Measurements from ENCODE around the gene ABCC1. TPM values are rescaled to one million over a fixed set of nuclear protein-coding genes. Genes with fewer than 3 reads are reported as not detected.
"Not testable (repeated sequence)": the region's sequence is repeated elsewhere in the genome, so short reads cannot be mapped to it uniquely, and the experiment has no call there.

ABCC1 gene
- polyA plus RNA-seq, 1 of the 3 experiments (the other 2 are of a cell fraction) = 23.7 TPM

DNA sequence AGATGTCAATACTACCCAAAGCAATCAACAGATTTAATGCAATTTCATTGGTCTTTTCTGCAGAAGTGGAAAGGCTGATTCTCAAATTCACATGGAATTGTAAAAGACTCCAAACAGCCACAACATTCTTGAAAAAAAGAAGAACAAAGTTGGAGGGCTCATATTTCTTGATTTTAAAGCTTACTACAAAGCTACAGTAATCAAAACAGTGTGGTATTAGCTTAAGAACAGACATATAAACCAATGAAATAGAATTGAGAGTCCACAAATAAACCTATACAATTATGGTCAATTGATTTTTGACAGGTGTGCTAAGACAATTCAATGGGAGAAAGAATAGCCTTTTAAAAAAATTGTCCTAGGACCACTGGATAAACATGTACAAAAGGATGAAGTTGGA is 14.4 kb upstream of the ABCC1 start:
- Histone ChIP-seq H3K27ac (ENCODE audit: low read depth in 2 of 2, low read length in 1 of 2) (no peak overlapping the region), H3K4me2 (no peak overlapping the region), H3K27me3 (ENCODE audit: insufficient read depth) (no peaks in the 10 kb centered on the region), H3K9me2 (no peaks in the 10 kb centered on the region), H2AFZ (ENCODE audit: low read depth) (no peak overlapping the region), H4K20me1 (ENCODE audit: insufficient read depth) (no peaks in the 10 kb centered on the region), H3K4me3 (ENCODE audit: low read depth in 2 of 2, low read length in 1 of 2) (no peak overlapping the region), H3K9ac (no peak overlapping the region), H3F3A (replicated peaks; ENCODE audit: insufficient read depth) (peaks cover 4% of the 10 kb centered on the region), H3K79me2 (ENCODE audit: insufficient read depth) (no peaks in the 10 kb centered on the region), H3K9me3 (peaks cover 9% of the 10 kb centered on the region), H3K36me3 (replicated peaks in 1 of 2; ENCODE audit: control insufficient read depth in 1 of 2, insufficient read depth in 2 of 2, low read length in 1 of 2) (no peaks in the 10 kb centered on the region), H3K4me1 (ENCODE audit: control insufficient read depth in 1 of 2, insufficient read depth in 2 of 2, low read depth in 1 of 2, low read length in 1 of 2) (no peaks in the 10 kb centered on the region)
- POLR2A ChIA-PET = no interaction called here
- TF ChIP-seq FOSL2 (IDR thresholded peaks at IDR 0.05; ENCODE audit: borderline replicate concordance, low read depth) (no peak), NFIC (IDR thresholded peaks at IDR 0.05; ENCODE audit: borderline replicate concordance) (no peak), CHD2 (IDR thresholded peaks at IDR 0.05; ENCODE audit: low read length, partially characterized antibody) (no peak), EZH2phosphoT487 (IDR thresholded peaks at IDR 0.05; ENCODE audit: borderline replicate concordance, low read depth) (no peak), TAF1 (IDR thresholded peaks at IDR 0.05; ENCODE audit: borderline replicate concordance, low read depth, low read length) (no peak), FOXJ3 (CRISPR knock-in tag; IDR thresholded peaks at IDR 0.05) (no peak), CTCF (IDR thresholded peaks at IDR 0.05) (no peak), ELF1 (IDR thresholded peaks at IDR 0.05) (no peak), JUND (IDR thresholded peaks at IDR 0.05) (no peak), RAD21 (IDR thresholded peaks at IDR 0.05; ENCODE audit: low read length) (no peak), GABPA (IDR thresholded peaks at IDR 0.05; ENCODE audit: low read depth) (no peak), RCOR1 (IDR thresholded peaks at IDR 0.05; ENCODE audit: low read length) (no peak), SIN3A (IDR thresholded peaks at IDR 0.05; ENCODE audit: borderline replicate concordance, low read depth, low read length) (no peak), TEAD4 (IDR thresholded peaks at IDR 0.05; ENCODE audit: borderline replicate concordance, insufficient read depth) (no peak), POLR2AphosphoS5 (IDR thresholded peaks at IDR 0.05; ENCODE audit: low read depth, low read length) (no peak)
- TF ChIP-seq, protein P1, sequence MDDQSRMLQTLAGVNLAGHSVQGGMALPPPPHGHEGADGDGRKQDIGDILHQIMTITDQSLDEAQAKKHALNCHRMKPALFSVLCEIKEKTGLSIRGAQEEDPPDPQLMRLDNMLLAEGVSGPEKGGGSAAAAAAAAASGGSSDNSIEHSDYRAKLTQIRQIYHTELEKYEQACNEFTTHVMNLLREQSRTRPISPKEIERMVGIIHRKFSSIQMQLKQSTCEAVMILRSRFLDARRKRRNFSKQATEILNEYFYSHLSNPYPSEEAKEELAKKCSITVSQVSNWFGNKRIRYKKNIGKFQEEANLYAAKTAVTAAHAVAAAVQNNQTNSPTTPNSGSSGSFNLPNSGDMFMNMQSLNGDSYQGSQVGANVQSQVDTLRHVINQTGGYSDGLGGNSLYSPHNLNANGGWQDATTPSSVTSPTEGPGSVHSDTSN (IDR thresholded peaks at IDR 0.05) = no peak
- TF ChIP-seq, protein P2, sequence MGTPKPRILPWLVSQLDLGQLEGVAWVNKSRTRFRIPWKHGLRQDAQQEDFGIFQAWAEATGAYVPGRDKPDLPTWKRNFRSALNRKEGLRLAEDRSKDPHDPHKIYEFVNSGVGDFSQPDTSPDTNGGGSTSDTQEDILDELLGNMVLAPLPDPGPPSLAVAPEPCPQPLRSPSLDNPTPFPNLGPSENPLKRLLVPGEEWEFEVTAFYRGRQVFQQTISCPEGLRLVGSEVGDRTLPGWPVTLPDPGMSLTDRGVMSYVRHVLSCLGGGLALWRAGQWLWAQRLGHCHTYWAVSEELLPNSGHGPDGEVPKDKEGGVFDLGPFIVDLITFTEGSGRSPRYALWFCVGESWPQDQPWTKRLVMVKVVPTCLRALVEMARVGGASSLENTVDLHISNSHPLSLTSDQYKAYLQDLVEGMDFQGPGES (IDR thresholded peaks at IDR 0.05; ENCODE audit: low read depth, low read length) = no peak
- no peak for DNase-seq
- CTCF ChIA-PET = no interaction called here

- DNase-seq; H3K4me1 ChIP-seq (ENCODE audit: control insufficient read depth in 1 of 2, insufficient read depth in 2 of 2, low read depth in 1 of 2, low read length in 1 of 2); H3K79me2 ChIP-seq (ENCODE audit: insufficient read depth); H3K9ac ChIP-seq; POLR2A ChIA-PET; H3K27me3 ChIP-seq (ENCODE audit: insufficient read depth); H3K9me3 ChIP-seq; H2AFZ ChIP-seq (ENCODE audit: low read depth); H3K9me2 ChIP-seq; H4K20me1 ChIP-seq (ENCODE audit: insufficient read depth); H3K4me3 ChIP-seq (ENCODE audit: low read depth in 2 of 2, low read length in 1 of 2); H3F3A ChIP-seq (replicated peaks; ENCODE audit: insufficient read depth); CTCF ChIA-PET; H3K36me3 ChIP-seq (replicated peaks in 1 of 2; ENCODE audit: control insufficient read depth in 1 of 2, insufficient read depth in 2 of 2, low read length in 1 of 2); H3K4me2 ChIP-seq; H3K27ac ChIP-seq (ENCODE audit: low read depth in 2 of 2, low read length in 1 of 2): not testable (repeated sequence)
- WGBS (ENCODE audit: low lambda C conversion rate) = 92% methylated on average over 6 of the region's 6 CpGs
Measured at GRCh38 chr16:15936809-15937208, 12.6 kb upstream of the ABCC1 start.

Data from SK-N-SH (cell line).